GM06990 (cell line): ENCODE results near the gene RBM38.

Experiments
- DNase-seq: peaks from one replicate; pipeline ENCODE4 v3.0.0-alpha.2; 2011; ENCODE audit not compliant: insufficient read length; ENCODE audit errors: extremely low read depth
- H3K27me3 ChIP-seq: replicated peaks from 2 replicates; pipeline ENCODE4 v1.6.0; 2011; ENCODE audit warnings: low read length; ENCODE audit not compliant: control insufficient read depth, insufficient read depth
- H3K36me3 ChIP-seq: 2 replicates; pipeline ENCODE4 v1.5.1; 2011; ENCODE audit warnings: low read length; ENCODE audit not compliant: control insufficient read depth, insufficient read depth
- H3K4me3 ChIP-seq: replicated peaks from 2 replicates; pipeline ENCODE4 v1.5.1; 2011; ENCODE audit warnings: low read depth, mild to moderate bottlenecking, control low read depth, low read length
- TF ChIP-seq, protein P1 (sequence below): IDR thresholded peaks from 2 replicates; pipeline ENCODE4 v1.5.1; 2011; ENCODE audit warnings: low read length, control low read depth, mild to moderate bottlenecking, inconsistent platforms; ENCODE audit not compliant: insufficient read depth, poor library complexity, severe bottlenecking

RBM38 gene

DNA sequence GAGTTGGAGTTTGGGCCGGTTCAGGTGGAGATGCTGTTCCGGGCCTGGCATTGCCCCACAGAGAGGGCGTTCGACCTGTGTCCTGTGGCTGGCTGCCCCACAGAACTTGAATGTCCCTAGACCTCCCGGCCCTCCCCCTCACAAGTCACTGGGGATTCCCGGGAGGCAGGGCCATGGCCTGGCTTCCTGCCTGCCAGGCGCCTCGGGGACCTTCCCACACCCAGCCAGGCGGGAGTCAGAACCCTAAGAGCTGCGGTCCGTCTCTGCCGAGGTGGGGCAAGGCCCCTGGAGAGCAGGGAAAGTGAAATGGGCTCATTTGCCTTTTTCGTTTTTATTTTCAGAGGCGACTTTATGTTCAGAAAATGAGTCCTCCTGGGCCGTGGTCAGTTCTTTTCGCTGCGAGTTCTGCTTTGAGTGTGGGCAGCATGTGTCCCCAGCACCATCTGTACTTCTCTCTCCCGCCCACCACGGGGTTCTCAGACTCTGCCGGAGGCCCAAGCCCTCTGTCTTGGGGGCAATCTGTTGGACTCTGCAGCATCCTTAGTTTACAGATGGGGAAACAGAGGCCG lies 8.5 kb downstream of the RBM38 start:
- no peaks in the 10 kb centered on the region for H3K27me3 ChIP-seq
- DNase-seq, result peak; percentile 78
- TF ChIP-seq, protein P1, sequence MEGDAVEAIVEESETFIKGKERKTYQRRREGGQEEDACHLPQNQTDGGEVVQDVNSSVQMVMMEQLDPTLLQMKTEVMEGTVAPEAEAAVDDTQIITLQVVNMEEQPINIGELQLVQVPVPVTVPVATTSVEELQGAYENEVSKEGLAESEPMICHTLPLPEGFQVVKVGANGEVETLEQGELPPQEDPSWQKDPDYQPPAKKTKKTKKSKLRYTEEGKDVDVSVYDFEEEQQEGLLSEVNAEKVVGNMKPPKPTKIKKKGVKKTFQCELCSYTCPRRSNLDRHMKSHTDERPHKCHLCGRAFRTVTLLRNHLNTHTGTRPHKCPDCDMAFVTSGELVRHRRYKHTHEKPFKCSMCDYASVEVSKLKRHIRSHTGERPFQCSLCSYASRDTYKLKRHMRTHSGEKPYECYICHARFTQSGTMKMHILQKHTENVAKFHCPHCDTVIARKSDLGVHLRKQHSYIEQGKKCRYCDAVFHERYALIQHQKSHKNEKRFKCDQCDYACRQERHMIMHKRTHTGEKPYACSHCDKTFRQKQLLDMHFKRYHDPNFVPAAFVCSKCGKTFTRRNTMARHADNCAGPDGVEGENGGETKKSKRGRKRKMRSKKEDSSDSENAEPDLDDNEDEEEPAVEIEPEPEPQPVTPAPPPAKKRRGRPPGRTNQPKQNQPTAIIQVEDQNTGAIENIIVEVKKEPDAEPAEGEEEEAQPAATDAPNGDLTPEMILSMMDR, result no peak
- peaks cover 63% of the 10 kb centered on the region for H3K36me3 ChIP-seq
- H3K4me3 ChIP-seq, result peak overlapping the region; percentile 49

DNA sequence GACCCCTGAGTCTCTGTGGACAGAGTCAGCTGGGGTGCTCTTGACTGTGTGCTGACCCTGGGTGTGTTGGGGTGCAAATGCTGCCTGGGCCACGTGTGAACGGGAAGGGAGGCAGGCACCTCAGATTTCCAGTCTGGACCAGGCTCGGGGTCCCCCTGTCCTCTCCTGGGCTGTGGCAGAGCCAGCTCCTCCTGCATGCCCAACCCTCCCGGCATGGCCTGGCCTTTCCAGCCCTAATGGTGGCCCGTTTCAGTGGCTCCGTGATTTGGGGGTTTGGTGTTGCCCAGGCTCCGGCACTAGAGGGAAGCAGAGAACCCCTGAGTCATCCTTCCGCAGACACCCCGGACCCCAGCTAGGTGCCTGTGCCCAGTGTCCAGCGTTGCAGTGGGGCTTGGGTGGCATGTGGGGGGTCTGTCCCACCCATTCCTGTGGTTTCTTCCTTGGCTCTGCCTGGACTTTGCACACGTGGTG lies 9.1 kb downstream of the RBM38 start:
- TF ChIP-seq, protein P1, result peak; percentile 66
- peaks cover 64% of the 10 kb centered on the region for H3K36me3 ChIP-seq
- no peaks in the 10 kb centered on the region for H3K27me3 ChIP-seq
- peak overlapping the region; percentile 42 for H3K4me3 ChIP-seq
- DNase-seq, result peak; percentile 54

DNA sequence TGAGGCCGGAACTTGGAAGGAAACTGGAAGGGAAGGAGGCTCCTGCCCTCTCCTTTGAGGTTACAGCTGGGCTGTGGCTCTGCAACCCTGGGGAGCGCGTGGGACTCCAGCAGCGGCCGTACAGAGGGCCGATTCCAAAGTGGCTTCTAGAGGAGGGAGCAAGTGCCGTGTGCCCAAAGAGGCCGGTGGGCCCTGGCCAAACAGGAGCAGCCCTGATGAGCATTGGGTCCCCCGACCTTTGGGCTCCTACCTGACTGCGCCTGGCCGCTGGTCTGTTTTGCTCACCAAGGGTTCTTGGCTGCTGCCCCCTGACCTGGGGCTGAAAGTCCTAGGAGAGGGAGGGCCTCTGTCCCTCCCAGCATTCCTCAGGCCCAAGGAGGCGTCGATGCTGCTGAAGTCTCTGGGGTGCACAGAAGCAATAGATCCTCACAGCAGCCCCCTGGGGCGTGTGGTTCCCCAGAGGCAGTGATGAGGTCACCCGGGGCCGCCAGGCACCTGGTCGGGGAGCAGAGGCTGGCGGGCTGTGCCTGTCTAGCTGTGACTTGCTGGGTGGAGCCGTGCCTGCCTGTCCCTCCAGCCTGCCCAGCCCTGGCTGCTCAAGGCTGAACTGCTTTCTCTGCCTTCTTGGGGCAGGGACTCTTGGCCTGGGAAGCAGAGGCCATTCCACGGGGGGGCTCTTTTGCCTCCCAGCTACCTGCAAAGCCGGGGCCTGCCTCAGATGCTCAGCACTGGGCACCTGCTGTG lies 9.8 kb downstream of the RBM38 start:
- peak overlapping the region; percentile 42; the same call in 1 of the 2 replicates for H3K4me3 ChIP-seq
- H3K36me3 ChIP-seq, result peaks cover 66% of the 10 kb centered on the region
- peak; percentile 82 for DNase-seq
- TF ChIP-seq, protein P1, result no peak
- H3K27me3 ChIP-seq, result no peaks in the 10 kb centered on the region

DNA sequence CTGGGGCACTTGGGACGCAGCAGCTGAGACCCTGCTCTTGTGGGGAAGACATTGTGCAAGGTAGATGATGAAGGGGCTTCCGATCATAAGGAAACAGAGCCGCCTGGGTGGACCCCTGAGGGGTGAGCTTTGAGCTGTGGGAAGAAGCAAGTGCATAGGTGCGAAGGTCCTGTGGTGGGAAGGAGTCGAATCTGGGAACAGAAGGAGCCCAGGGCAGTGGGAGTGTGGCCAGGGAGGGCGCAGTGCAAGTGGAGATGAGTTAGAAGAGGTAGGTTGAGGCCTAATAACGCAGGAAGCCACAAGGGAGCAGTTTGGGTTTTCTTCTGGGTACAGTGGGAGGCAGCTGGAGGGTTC lies 10.3 kb downstream of the RBM38 start:
- Histone ChIP-seq H3K27me3 (no peaks in the 10 kb centered on the region), H3K4me3 (no peak overlapping the region), H3K36me3 (peaks cover 66% of the 10 kb centered on the region)
- TF ChIP-seq, protein P1, result no peak
- no peak for DNase-seq

DNA sequence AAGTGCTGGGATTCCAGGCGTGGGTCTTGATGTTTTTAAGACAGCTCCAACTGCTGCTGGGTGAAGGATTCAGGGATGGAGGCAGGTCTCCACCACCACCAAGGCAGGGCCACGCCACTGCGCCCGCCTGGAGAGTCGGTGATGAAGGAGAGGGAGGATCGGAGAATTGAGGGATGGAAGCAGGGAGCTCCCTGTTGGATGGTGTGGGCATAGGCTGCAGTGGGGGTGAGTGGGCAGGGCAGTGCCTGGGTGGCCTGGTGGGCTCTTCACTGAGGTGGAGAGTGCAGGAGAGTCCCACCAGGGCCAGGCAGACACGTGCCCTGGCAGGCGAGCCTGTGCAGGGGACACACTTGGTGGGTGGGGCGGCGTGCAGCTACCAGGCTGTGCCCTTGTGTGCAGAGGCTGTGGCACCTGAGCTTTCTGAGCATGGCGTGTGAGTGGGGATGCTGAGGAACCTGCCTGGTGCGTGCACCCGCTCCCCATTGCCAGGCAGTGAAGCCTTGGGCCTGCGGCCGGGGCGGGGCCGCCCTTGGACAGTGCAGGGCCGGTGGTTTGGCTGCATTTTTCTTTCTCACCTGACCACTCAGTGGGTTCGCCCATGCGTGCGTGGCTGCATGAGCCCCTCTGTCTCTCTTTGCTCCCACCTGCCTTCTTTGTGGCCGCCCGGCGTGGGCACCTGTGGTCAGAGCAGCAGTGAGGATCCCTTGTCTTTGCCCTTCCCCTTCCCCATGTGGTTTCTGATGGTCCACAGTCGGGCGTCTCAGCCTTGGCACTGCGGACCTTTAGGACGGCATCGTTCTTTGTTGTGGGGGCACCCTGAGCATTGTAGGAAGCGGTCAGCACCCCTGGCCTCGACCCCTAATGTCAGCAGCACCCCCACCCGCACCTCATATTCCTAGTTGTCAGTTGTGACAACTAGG lies 11.3 kb downstream of the RBM38 start:
- Histone ChIP-seq H3K4me3 (no peak overlapping the region), H3K36me3 (peaks cover 61% of the 10 kb centered on the region), H3K27me3 (no peaks in the 10 kb centered on the region)
- TF ChIP-seq, protein P1, result no peak
- DNase-seq, result no peak
